Stomach (tissue), 8 donors: ENCODE data around the gene COX6B2. TPM values are rescaled to one million over a fixed set of nuclear protein-coding genes. Genes with fewer than 3 reads are reported as not detected.

Source experiments
- polyA plus RNA-seq, 3 donors: library from polyadenylated mRNA; stranded (reverse); fragments of 200-250 nt; gene quantifications; one replicate each; pipeline ENCODE4 v1.2.3, GENCODE V29; 2013
- total RNA-seq, 5 donors: library from RNA; depleted of rRNA; stranded (reverse); fragments of >200 nt; gene quantifications; one replicate each; pipeline versions ENCODE4 v1.1.0 to v1.2.3, GENCODE V29; 2014 to 2016
- donor health status: healthy with polysubstance abuse.
- donor health status: Bipolar disorder and iron deficiency.
- donor health status: healthy.

COX6B2 gene
- total and polyA plus RNA-seq, 8 donors, result 0.19 to 18.2 (median 0.93) TPM; not detected in 5

Other genes with a start within 250 kb of the COX6B2 start
- gene PPP1R12C, start 237.1 kb downstream of the COX6B2 start, total RNA-seq, result 100 to 1,000 TPM in 4 of 5 donors, 10 to 100 TPM in 1; 52.7 to 261 (median 167) TPM
- 100 to 1,000 TPM in 1 of 3 donors, 10 to 100 TPM in 2; 77.0 to 136 (median 82.6) TPM for gene PPP1R12C, start 237.1 kb downstream of the COX6B2 start, polyA plus RNA-seq
- gene TNNT1, start 205.5 kb downstream of the COX6B2 start, total RNA-seq, result 1 to 10 TPM in 1 of 5 donors, not detected in 4; 1.1 TPM
- 10 to 100 TPM in 1 of 3 donors, 1 to 10 TPM in 1, under 1 TPM in 1; 0.87 to 19.6 (median 6.7) TPM for gene TNNT1, start 205.5 kb downstream of the COX6B2 start, polyA plus RNA-seq
- gene TNNI3, start 197.0 kb downstream of the COX6B2 start, total RNA-seq, result not detected
- gene TNNI3, start 197.0 kb downstream of the COX6B2 start, polyA plus RNA-seq, result 10 to 100 TPM in 1 of 3 donors, 1 to 10 TPM in 2; 4.2 to 14.1 (median 7.8) TPM
- gene DNAAF3, start 188.1 kb downstream of the COX6B2 start, total RNA-seq, result 1 to 10 TPM in 1 of 5 donors, not detected in 4; 1.9 TPM
- gene DNAAF3, start 188.1 kb downstream of the COX6B2 start, polyA plus RNA-seq, result under 1 TPM in 2 of 3 donors, not detected in 1; 0.68 to 0.75 TPM
- gene SYT5, start 174.4 kb downstream of the COX6B2 start, total RNA-seq, result 1 to 10 TPM in 1 of 5 donors, not detected in 4; 1.8 TPM
- 1 to 10 TPM in 2 of 3 donors, under 1 TPM in 1; 0.20 to 2.8 (median 1.7) TPM for gene SYT5, start 174.4 kb downstream of the COX6B2 start, polyA plus RNA-seq
- 10 to 100 TPM; 34.9 to 83.9 (median 52.5) TPM for gene PTPRH, start 145.2 kb downstream of the COX6B2 start, total RNA-seq
- 10 to 100 TPM in 2 of 3 donors, 1 to 10 TPM in 1; 5.3 to 22.5 (median 17.3) TPM for gene PTPRH, start 145.2 kb downstream of the COX6B2 start, polyA plus RNA-seq
- 10 to 100 TPM in 2 of 5 donors, 1 to 10 TPM in 2, under 1 TPM in 1; 0.29 to 47.8 (median 4.9) TPM for gene TMEM86B, start 126.0 kb downstream of the COX6B2 start, total RNA-seq
- 10 to 100 TPM in 2 of 3 donors, 1 to 10 TPM in 1; 9.1 to 12.4 (median 10.4) TPM for gene TMEM86B, start 126.0 kb downstream of the COX6B2 start, polyA plus RNA-seq
- gene PPP6R1, start 95.7 kb downstream of the COX6B2 start, total RNA-seq, result 100 to 1,000 TPM in 1 of 5 donors, 10 to 100 TPM in 4; 36.9 to 112 (median 79.9) TPM
- gene PPP6R1, start 95.7 kb downstream of the COX6B2 start, polyA plus RNA-seq, result 10 to 100 TPM; 19.5 to 33.6 (median 24.4) TPM
- gene HSPBP1, start 74.6 kb downstream of the COX6B2 start, total RNA-seq, result 10 to 100 TPM in 3 of 5 donors, 1 to 10 TPM in 2; 5.3 to 69.2 (median 14.9) TPM
- gene HSPBP1, start 74.6 kb downstream of the COX6B2 start, polyA plus RNA-seq, result 10 to 100 TPM; 27.5 to 40.2 (median 32.6) TPM
- gene BRSK1, start 70.7 kb downstream of the COX6B2 start, total RNA-seq, result 10 to 100 TPM in 2 of 5 donors, 1 to 10 TPM in 1, not detected in 2; 5.7 to 67.7 (median 45.1) TPM
- 1 to 10 TPM; 1.5 to 5.0 (median 2.4) TPM for gene BRSK1, start 70.7 kb downstream of the COX6B2 start, polyA plus RNA-seq
- 10 to 100 TPM in 1 of 5 donors, 1 to 10 TPM in 2, not detected in 2; 1.3 to 15.8 (median 3.3) TPM for gene TMEM150B, start 29.4 kb downstream of the COX6B2 start, total RNA-seq
- gene TMEM150B, start 29.4 kb downstream of the COX6B2 start, polyA plus RNA-seq, result under 1 TPM; 0.18 to 0.92 (median 0.87) TPM
- gene KMT5C, start 14.8 kb downstream of the COX6B2 start, total RNA-seq, result 100 to 1,000 TPM in 2 of 5 donors, 10 to 100 TPM in 2, 1 to 10 TPM in 1; 4.1 to 122 (median 27.7) TPM
- gene KMT5C, start 14.8 kb downstream of the COX6B2 start, polyA plus RNA-seq, result 1 to 10 TPM; 2.7 to 7.4 (median 5.5) TPM
- gene GARIN5B, start 8.5 kb upstream of the COX6B2 start, total RNA-seq, result not detected
- gene GARIN5B, start 8.5 kb upstream of the COX6B2 start, polyA plus RNA-seq, result not detected
- 1 to 10 TPM in 2 of 5 donors, not detected in 3; 1.3 TPM for gene IL11, start 15.7 kb upstream of the COX6B2 start, total RNA-seq
- 10 to 100 TPM in 1 of 3 donors, 1 to 10 TPM in 2; 1.0 to 17.4 (median 1.4) TPM for gene IL11, start 15.7 kb upstream of the COX6B2 start, polyA plus RNA-seq
- not detected for gene TMEM190, start 22.1 kb upstream of the COX6B2 start, total RNA-seq
- 1 to 10 TPM in 1 of 3 donors, under 1 TPM in 1, not detected in 1; 0.68 to 1.3 TPM for gene TMEM190, start 22.1 kb upstream of the COX6B2 start, polyA plus RNA-seq
- 100 to 1,000 TPM in 1 of 5 donors, 10 to 100 TPM in 1, 1 to 10 TPM in 1, not detected in 2; 5.4 to 504 (median 36.1) TPM for gene TMEM238, start 29.6 kb upstream of the COX6B2 start, total RNA-seq
- under 1 TPM in 2 of 3 donors, not detected in 1; 0.75 to 0.83 TPM for gene TMEM238, start 29.6 kb upstream of the COX6B2 start, polyA plus RNA-seq
- 100 to 1,000 TPM in 4 of 5 donors, 10 to 100 TPM in 1; 47.5 to 854 (median 193) TPM for gene RPL28, start 31.2 kb upstream of the COX6B2 start, total RNA-seq
- gene RPL28, start 31.2 kb upstream of the COX6B2 start, polyA plus RNA-seq, result 1,000 to 10,000 TPM; 2,029 to 2,388 (median 2,037) TPM
- 10 to 100 TPM in 3 of 5 donors, 1 to 10 TPM in 2; 8.0 to 43.3 (median 20.2) TPM for gene UBE2S, start 53.1 kb upstream of the COX6B2 start, total RNA-seq
- gene UBE2S, start 53.1 kb upstream of the COX6B2 start, polyA plus RNA-seq, result 10 to 100 TPM; 11.6 to 13.1 (median 13.1) TPM
- not detected for gene SHISA7, start 88.6 kb upstream of the COX6B2 start, total RNA-seq
- gene SHISA7, start 88.6 kb upstream of the COX6B2 start, polyA plus RNA-seq, result not detected
- 100 to 1,000 TPM in 1 of 5 donors, 10 to 100 TPM in 4; 19.8 to 348 (median 63.6) TPM for gene ISOC2, start 106.9 kb upstream of the COX6B2 start, total RNA-seq
- gene ISOC2, start 106.9 kb upstream of the COX6B2 start, polyA plus RNA-seq, result 10 to 100 TPM; 76.7 to 80.5 (median 79.6) TPM
- not detected for gene C19orf85, start 110.0 kb upstream of the COX6B2 start, total RNA-seq
- gene C19orf85, start 110.0 kb upstream of the COX6B2 start, polyA plus RNA-seq, result under 1 TPM in 1 of 3 donors, not detected in 2; 0.23 TPM
- gene ZNF628, start 121.9 kb upstream of the COX6B2 start, total RNA-seq, result 10 to 100 TPM in 1 of 5 donors, 1 to 10 TPM in 3, under 1 TPM in 1; 0.58 to 16.1 (median 5.7) TPM
- 1 to 10 TPM; 2.0 to 7.2 (median 4.3) TPM for gene ZNF628, start 121.9 kb upstream of the COX6B2 start, polyA plus RNA-seq
- 1 to 10 TPM in 2 of 5 donors, not detected in 3; 4.3 to 6.4 TPM for gene NAT14, start 130.5 kb upstream of the COX6B2 start, total RNA-seq
- 10 to 100 TPM in 2 of 3 donors, 1 to 10 TPM in 1; 8.7 to 22.1 (median 14.4) TPM for gene NAT14, start 130.5 kb upstream of the COX6B2 start, polyA plus RNA-seq
- 10 to 100 TPM in 2 of 5 donors, 1 to 10 TPM in 2, not detected in 1; 2.2 to 15.1 (median 9.8) TPM for gene SSC5D, start 133.7 kb upstream of the COX6B2 start, total RNA-seq
- gene SSC5D, start 133.7 kb upstream of the COX6B2 start, polyA plus RNA-seq, result under 1 TPM; 0.46 to 0.87 (median 0.80) TPM
- gene SBK2, start 182.4 kb upstream of the COX6B2 start, total RNA-seq, result not detected
- gene SBK2, start 182.4 kb upstream of the COX6B2 start, polyA plus RNA-seq, result not detected
- 1 to 10 TPM in 2 of 5 donors, under 1 TPM in 1, not detected in 2; 0.37 to 6.2 (median 2.0) TPM for gene SBK3, start 190.8 kb upstream of the COX6B2 start, total RNA-seq
- gene SBK3, start 190.8 kb upstream of the COX6B2 start, polyA plus RNA-seq, result under 1 TPM in 2 of 3 donors, not detected in 1; 0.20 to 0.56 TPM
- gene ZNF579, start 226.1 kb upstream of the COX6B2 start, total RNA-seq, result 10 to 100 TPM in 1 of 5 donors, 1 to 10 TPM in 4; 3.1 to 12.1 (median 5.1) TPM
- 10 to 100 TPM; 10.8 to 13.0 (median 11.0) TPM for gene ZNF579, start 226.1 kb upstream of the COX6B2 start, polyA plus RNA-seq
- 10 to 100 TPM in 1 of 5 donors, 1 to 10 TPM in 3, not detected in 1; 4.0 to 16.8 (median 6.7) TPM for gene FIZ1, start 244.8 kb upstream of the COX6B2 start, total RNA-seq
- 10 to 100 TPM in 1 of 3 donors, 1 to 10 TPM in 2; 8.7 to 10.8 (median 9.4) TPM for gene FIZ1, start 244.8 kb upstream of the COX6B2 start, polyA plus RNA-seq
- gene ZNF524, start 245.6 kb upstream of the COX6B2 start, total RNA-seq, result 10 to 100 TPM in 3 of 5 donors, 1 to 10 TPM in 2; 2.9 to 54.3 (median 17.4) TPM
- gene ZNF524, start 245.6 kb upstream of the COX6B2 start, polyA plus RNA-seq, result 10 to 100 TPM; 61.3 to 70.7 (median 68.9) TPM